ENCODE data around the gene KRT7.
A peak's percentile ranks its signal among the peaks of the same experiment; 100 is the strongest.

KRT7 gene

DNA sequence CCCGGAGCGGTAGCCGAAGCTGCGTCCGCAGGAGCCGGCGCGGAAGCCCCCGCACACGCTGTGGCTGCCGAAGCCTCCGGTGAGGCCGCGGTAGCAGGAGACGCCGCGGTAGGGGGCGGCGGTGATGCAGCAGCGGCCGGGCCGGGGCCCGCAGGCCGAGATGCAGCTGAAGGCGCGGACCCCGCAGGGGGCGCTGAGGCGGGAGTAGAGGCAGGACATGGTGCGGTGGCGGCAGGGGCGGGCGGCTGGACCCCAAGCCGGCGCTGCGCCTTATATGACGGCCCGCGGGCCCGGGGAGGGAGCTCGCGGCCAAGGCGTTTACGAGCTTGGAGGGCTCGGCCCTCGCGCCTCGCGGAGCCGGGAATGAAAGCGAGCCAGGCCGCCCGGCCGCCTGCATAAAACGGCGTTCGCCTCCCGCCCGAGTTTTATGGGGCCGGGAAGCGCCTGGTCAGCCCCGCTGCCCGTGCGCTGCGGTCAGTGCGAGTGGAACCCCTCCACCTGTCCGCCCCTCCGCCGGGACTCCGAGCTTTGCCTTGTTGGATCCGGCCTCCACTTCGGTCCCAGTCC is 25.4 kb downstream of the KRT7 start:
- no peak for DNase-seq

DNA sequence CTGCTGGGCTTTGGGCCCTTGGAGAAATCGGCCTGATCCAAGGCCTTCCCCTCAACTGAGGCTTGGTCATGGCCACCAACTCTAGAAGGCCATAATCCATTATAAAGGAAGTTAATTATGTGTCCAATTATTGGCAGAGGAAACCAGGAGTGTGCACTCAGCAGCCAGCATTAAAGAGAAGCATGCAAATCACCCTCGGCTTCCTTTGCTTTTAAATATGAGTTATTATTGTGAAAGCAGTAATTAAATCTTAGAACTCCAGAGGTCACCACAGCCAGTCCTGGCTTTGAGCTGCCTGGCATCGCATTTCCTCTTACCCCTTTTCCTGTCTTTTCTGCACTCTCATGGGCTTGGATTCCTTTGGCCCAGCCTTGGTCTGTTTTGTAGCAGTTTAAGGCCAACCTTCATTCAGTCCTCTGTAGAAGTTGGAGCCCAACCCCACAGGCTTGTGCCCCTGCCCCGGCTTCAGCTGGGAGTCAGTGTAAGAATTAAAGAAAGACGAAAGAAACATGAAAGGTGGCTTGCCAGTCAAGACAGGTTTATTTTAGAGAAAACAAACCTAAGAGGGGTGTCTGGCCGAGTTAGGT is 26.7 kb downstream of the KRT7 start:
- no peak for DNase-seq

DNA sequence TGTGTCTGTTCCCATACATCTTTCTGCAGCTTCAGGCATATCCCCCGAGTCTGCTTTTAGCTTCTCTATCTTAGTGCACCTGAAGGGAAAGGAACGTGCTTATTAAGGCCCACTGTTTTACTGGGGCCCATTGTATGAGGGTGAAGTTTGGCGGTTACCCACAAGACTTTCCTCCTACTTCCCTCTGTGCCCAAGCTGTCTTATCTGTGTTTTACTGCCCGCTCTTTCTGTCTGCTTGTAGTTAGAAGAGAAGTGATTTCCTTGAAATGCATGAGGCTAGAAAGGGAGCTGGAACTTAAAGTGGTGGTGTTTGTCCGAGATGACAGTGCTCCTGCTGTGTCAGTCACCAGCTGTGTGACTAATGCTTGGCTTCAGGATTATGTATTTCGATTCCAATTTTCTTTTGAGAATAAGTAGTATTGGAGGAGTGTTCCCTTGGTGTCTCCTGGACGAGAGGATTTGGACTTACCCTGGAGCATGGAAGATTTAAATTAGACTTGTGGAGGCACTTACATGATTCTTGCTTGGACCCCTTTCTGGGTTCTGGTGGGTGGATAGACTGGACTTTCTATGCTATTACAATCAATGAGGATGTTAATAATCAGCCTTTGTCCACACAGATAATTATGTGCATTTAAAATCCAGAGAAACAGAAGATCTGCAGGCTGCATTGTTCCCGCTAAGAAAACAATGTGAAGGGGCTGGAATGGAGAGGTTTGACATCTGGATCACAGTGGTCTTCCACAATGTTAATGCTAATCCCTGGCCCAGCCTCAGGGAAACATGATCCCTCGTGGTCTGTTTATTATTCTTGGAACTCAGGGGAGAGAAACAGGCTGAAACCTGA is 27.5 kb downstream of the KRT7 start:
- DNase-seq: no peak

DNA sequence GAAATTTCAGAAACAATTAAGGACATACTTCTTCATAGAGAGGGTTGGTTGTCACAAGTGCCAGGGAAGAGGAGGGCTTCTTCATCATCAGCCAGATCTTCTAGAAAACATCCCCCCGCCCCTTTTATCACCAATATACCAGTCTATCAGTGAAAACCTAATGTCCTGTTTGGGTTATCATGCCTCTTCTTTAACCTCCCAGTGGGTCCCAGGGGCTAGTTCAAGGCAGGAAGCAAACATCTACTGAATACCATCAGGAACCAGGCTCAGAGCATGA is 28.1 kb downstream of the KRT7 start:
- DNase-seq: no peak

DNA sequence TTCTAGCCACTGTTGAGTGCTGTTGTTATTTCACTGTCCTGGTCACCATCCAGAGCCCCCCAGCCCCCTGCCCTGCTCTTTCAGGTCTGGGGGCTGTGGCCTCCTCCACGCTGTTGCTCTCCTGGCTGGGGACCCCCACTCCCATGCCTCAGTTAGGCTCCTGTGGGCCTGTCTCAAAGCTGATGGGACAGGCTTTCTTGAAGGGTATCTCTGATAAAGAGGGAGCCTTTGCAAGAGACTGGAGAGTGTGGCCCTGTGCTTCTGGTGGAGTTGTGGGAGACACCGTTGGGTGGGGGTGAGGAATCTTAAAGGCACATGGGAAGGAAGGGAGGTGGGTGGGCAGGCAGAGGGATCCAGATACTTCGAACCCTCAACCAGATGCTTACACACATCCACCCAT is 29.2 kb downstream of the KRT7 start:
- no peak for DNase-seq

DNA sequence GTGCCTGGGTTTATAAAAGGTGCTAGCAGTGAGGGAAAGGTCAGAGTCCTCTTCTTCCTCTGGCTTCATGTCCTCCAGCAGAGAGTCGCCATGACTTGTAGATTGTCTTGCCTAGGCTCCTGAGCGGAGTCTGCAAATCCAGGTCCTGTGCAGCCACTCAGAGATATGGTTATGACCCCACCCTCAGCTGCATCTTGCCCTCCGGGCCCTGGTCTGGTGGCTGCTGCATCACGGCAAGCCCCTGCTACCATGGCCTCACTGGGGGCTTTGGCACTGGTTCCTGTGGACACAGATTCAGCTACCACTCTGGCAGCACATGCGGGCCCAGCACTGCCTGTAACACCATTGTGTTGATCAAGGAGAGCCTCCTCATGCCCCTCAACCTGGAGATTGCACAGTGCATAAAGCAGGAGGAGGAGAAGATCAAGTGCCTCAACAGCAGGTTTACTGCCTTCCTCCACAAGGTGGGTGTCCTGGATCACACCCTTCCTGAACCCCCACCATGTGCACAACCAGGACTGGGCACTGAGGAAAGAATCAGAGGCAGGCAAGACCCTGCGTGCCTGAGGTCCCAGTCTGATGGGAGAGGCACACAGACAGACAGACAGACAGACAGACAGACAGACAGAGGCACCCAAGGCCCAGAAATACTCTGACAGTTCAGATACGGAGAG is 30.9 kb downstream of the KRT7 start:
- no peak for DNase-seq

DNA sequence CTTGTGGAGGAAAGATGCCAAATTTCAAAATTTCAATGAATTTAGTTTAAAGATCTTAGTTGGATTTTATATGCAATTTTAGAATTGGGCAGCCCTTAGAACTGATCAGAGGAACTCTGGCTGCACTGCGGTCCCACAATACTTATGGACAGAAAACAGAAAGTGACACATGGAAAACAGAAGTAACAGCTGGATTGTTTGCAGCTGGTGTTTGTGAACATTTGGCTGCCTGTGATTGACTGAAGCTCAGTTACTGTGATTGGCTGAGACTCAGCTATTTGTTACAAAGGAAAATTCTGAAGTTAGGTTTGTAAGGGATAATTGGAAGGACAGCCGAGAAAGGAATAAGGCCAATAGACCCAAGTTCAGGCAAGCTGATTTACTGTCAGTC is 31.4 kb downstream of the KRT7 start:
- DNase-seq: no peak

DNA sequence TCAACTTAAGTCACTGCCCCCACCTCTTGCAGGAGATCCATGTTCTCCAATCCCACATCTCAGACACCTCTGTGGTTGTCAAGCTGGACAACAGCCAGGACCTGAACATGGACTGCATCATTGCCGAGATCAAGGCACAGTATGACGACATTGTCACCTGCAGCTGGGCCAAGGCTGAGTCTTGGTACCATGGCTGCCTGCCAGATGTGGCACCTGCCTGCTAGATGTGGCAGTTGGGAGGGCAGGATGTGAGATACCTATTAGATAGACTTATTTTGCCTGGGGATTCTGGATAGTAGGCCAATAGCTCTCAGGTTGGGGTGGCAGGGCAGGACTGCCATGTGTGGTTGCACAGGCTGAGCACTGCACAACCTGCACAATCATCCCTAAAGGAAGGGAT is 33.5 kb downstream of the KRT7 start:
- peak; percentile 90 for DNase-seq

DNA sequence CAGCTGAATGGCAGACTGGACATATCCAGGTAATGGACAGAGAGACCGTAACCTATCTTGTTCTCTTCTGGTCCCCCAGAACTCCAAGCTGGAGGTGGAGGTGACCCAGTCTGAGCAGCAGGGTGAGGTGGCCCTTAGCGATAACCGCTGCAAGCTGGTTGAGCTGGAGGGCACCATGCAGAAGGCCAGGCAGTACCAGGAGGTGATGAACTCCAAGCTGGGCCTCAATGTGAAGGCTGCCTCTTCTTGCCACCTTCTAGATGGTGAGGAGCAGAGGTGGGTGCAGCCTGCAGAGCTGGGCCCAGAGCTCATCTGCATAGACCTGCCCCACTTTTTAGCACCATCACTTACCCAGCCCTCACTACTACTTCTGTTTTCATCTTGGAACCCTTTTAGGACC is 34.2 kb downstream of the KRT7 start:
- DNase-seq: no peak

GRCh38 chr12:52267699-52268098 is 34.7 kb downstream of the KRT7 start:
- no peak for DNase-seq

- DNase-seq: no peak
Measured at GRCh38 chr12:52268212-52268611, 35.2 kb downstream of the KRT7 start.

DNA sequence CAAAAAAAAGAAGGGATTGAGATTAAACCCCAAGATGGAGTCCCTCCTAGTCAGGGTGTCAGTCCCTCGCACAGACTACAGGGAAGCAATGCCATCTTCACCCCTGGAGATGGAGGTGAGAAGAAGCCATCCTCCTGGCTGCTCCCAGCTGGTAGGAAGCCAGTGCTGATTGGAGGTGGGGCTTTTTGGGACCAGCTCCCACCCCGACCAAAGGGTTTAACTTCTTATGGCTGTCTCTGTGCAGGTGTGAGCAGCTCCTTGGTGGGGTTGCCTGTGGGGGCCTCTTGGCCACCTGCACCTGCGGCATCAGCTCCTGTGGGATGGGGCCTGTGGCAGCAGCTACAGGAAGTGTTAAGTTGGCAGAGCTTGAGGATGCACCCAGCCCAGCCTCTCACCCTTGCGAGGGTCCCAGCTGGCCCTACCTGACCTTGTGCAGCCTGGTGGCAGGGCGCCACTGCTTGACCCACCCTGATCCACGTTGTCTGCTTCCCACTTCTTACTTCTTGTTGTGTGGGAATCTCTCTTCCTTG is 37.6 kb downstream of the KRT7 start:
- no peak for DNase-seq

DNA sequence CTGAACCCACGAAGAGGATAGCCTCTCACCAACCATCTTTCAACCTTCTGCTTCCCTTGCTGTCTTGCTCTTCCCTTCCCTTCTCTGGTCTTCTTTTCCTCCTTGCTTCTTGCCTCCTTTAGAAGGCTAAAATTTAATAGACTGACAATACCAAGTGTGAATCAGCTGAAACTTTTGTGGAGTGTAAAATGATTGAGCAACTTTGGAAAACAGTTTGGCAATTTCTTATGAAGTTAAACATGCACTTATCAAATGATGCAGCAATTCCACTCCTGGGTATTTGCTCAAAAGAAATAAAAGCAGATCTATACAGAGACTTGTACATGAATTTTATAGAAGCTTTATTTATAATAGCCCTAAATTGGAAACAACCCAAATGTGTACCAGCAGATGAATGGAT is 38.1 kb downstream of the KRT7 start:
- no peak for DNase-seq

- no peak for DNase-seq
Measured at GRCh38 chr12:52274521-52275120, 41.6 kb downstream of the KRT7 start, which contains the start of gene KRT86. KRT86 (plus strand) TSS chr12:52274645; CDS start chr12:52301917, 27,272 bp downstream.

GRCh38 chr12:52275686-52276085 is 42.6 kb downstream of the KRT7 start:
- no peak for DNase-seq

- DNase-seq: peak; percentile 21
Measured at GRCh38 chr12:52277486-52278245, 44.6 kb downstream of the KRT7 start.

- peak; percentile 48 for DNase-seq
Measured at GRCh38 chr12:52278575-52279421, 45.8 kb downstream of the KRT7 start.

- DNase-seq: no peak
Measured at GRCh38 chr12:52279422-52280318, 46.6 kb downstream of the KRT7 start.

DNA sequence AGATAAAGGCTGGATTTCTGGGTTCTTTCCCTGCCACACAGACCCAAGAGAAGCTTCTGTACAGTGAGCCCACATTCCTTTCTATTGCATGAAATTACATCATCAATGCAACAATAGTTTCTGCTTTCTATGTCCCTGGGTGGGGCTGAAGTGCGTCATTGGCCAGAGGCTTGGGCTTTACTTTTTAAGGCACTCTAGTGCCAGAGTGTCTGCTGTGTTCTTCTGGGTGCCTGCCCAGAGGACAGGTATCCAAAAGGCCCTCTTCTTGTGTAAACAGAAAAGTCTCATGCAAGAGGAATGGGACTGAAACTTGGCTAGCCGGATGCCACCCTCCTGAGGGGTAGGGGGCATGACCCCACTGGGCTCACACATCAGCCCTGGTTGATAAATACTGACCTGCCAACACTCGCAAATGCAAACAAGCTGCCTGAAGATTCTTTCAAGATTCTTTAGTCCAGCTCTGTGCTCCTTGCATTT is 47.3 kb downstream of the KRT7 start:
- peak; percentile 57 for DNase-seq

Data from NCI-H2029 (cell line).